HG03064 (cell line): Measurements from ENCODE around the gene FUT7.
A peak's percentile ranks its signal among the peaks of the same experiment; 100 is the strongest.

Experiments
- ATAC-seq: cut with Tn5 transposase; IDR thresholded peaks from one replicate; pipeline ENCODE4 v1.9.1; 2021; ENCODE audit warnings: low read depth; ENCODE audit not compliant: unreplicated experiment

FUT7 gene

GRCh38 chr9:137031904-137032640 lies at the start of gene FUT7:
Gene FUT7, minus strand, starts transcription at chr9:137032088. Its CDS starts 97 bp downstream, at chr9:137031991.
- ATAC-seq = no peak

GRCh38 chr9:137080260-137081122 lies 48.6 kb upstream of the FUT7 start:
- no peak for ATAC-seq

DNA sequence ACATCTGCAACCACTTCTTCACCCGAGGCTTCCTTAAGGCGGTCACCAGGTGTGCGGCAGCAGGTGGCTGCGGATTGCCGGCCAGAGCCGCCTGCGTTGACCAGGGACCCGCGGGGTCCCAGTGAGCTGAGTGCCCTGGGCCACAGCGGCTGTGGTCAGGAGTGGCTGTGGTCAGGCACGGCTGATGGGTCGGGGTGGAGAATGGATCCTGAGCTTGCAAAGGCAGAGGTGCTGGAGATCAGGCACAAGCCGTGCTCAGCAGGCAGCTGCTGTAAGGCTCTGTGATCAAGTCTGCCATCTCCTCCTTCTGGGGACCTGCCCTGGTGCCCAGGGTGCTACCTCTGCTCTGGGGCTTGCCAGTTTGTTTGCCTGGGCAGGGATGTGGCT lies 47.5 kb upstream of the FUT7 start:
- no peak for ATAC-seq

- no peak for ATAC-seq
Measured at GRCh38 chr9:137078701-137079400, 47.0 kb upstream of the FUT7 start.

DNA sequence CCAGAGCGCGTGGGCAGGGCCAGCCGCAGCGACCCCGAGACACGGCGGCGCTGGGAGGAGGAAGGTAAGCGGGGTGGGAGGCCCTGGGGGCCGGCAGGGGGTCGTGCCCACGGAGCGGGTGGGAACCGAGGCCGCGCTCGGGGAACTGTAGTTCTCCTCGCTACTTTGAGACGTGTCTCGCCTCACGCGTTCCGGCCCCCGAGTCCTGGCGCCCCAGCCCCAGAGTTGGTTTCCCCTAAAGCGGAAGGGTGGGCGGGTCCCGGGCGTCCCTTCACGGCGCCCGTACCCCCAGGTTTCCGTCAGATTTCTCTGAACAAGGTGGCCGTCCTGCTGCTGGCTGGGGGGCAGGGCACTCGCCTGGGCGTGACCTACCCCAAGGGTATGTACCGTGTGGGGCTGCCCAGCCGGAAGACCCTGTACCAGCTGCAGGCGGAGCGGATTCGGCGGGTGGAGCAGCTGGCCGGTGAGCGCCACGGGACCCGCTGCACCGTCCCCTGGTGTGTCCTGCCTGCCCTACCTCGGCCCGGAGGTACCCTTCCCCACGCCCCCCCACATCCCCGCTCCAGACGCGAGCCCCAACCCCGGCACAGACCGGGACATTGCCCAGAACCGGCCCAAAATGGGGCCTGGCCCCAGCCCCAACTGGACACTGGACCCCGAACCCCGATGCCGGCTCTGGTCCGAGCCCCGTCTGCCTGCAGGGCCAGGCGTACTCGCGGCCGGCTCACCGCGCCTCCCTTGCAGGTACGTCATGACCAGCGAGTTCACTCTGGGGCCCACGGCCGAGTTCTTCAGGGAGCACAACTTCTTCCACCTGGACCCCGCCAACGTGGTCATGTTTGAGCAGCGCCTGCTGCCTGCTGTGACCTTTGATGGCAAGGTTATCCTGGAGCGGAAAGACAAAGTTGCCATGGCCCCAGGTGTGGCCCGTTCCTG lies 46.1 kb upstream of the FUT7 start:
- ATAC-seq = no peak

DNA sequence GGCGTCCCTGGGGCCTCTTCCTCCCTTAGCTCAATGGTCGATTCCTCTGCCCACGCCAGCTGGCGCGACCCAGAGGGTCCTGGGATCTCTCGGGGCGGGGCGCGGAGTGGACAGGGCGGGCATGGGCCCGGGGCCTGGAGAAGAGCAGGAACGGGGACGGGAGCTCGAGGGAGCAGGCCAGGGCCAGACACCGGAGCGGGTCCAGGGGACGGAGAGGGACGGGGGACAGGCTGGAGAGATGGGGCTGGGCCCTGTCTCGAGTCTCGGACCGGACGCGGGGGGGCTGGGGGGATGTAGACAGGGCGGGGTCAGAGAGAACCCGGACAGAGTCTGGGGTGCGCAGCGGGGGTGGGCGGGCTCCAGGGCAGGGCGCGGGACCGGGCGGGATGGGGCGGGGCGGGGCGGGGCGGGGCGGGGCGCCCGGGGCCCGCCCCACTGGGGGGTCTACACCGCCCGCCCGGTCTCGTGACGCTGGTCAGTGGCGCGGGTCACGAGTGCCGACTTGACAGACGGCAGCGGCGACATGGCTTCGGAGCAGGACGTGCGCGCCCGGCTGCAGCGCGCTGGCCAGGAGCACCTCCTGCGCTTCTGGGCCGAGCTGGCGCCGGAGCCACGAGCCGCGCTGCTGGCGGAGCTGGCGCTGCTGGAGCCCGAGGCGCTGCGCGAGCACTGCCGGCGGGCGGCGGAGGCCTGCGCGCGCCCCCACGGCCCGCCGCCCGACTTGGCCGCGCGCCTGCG lies 45.3 kb upstream of the FUT7 start, which contains the start of gene UAP1L1:
UAP1L1 (plus strand) TSS at position 508 of the 738 bp plus-strand sequence; CDS start at position 524, 16 bp downstream.
- no peak for ATAC-seq

DNA sequence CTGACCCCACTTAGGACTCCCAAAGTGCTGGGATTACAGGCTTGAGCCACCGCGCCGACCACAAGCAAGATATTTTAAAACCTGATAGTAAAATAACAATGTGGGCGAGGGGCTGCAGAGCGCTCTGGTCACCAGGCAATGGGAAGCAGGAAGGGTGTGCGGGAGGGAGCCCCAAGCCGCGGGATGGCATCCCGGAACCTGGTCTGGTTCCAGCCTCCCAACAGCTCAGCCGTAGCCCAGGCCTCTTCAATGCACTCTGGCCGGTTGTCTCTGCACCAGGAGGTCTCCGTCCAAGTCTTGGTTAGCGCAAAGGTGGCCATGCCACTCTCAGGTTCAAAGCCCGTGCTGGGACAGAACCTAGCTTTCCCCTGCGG lies 44.7 kb upstream of the FUT7 start:
- ATAC-seq = no peak

DNA sequence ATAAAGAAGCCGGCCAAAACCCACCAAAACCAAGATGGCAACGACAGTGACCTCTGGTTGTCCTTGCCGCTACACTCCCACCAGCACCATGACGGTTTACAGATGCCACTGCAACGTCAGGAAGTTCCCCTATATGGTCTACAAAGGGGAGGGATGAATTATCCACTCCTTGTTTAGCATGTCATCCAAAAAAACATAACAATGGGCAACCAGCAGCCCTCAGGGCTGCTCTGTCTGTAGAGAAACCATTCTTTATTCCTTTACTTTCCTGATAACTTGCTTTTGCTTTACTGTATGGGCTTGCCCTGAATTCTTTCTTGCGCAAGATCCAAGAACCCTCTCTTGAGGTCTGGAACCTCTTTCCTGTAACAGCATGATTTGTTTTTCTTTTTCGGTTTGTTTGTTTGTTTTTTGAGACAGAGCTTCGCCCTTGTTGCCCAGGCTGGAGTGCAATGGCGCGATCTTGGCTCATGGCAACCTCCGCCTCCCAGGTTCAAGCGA lies 43.4 kb upstream of the FUT7 start:
- ATAC-seq = no peak

DNA sequence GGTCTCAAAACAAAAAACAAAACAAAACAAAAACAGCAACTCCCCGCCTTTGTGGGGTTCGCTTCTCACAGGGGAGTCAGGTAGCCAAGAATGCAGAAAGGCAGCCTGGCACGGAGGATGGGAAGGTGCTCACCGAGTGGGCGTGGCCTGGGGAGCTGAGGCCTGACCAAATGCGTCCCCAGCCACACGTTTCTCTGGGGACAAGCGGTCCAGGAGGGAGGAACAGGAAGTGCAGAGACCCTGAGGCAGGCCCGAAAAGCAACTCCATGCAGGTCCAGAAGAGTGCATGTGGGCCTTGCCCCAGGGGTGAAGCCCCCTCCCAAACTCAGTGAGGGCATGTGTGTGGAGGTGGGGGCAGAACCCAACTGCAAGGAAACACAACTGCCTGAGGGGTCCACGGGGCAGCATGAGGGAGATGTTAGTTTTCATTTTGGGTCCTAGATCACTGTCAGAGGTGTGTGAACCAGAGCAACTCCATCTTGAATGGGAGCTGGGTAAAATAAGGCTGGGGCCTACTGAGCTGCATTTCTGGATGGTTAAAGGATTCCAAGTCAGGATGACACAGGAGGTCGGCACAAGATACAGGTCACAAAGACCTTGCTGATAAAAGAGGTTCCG lies 42.9 kb upstream of the FUT7 start:
- no peak for ATAC-seq

- no peak for ATAC-seq
Measured at GRCh38 chr9:137073992-137074399, 42.1 kb upstream of the FUT7 start.

DNA sequence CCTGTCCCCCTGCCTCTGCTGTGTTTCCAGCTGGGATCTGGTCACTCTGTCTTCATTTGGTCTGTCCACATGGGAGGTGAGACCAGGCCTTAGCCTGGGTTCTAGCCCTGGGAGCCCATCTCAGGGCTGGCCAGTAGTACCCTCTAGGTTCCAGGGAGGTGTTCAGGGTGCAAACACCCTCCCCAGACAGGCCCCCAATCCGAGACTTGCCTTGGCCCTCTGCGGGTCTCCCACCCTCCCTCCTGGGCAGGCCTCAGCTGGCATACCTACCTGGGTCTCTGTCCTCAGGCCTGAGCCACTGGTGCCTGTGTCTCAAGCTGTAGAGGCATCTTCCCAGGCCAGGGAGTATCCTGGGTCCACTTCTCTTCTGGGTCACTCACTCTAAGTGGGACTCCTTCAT lies 39.4 kb upstream of the FUT7 start:
- no peak for ATAC-seq

DNA sequence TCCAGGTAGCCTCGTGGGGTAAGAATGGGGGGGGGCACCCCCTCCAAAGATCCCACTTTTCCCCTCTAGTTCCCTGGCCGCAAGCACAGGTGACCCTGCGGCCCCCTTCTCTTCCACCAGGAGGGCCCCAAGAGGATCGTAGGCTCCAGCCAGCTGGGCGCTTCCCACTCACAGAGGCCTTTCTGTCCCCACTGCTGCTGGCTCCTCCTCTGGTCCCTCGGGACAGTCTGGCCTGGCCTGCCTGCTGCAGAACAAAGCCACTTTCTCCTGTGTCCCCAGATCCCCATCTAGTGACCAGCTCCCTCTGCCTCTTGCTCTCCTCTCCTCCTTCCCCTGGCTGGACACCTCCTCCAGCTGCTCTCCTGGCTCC lies 39.0 kb upstream of the FUT7 start:
- no peak for ATAC-seq

DNA sequence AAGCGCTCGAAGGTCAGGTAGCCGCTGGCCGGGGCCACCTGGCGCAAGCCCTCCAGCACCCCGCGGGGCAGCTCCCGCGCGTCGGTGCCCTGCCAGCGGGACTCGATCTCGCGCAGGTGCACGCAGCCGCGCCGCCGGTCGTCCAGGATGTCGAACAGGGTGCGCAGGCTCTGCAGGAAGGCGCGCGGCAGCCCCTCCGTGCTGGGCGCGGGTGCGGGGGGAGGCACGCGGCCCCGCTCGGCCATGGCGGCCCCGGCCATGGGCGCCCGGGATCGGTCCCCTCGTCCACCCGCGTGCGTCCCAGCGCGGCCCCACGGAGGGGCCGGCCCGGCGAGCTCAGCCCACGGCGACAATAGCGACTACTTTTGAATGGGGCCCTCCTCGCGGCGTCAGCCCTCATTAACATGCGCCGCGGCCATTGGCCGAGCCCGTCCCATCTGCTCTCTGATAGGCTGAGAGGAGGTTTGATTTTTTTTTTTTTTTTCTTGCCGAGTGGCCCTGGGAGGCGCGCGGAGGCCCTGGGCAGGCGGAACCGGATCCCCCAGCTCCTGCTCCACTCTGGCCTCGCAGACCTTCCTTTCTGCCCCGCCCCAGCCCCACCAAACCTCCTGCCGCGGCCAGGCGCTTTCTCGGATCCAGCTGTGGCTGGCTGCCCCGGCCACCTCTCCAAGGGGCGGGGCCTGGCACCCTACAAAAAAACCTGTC lies 38.5 kb upstream of the FUT7 start, which contains the start of gene SAPCD2:
SAPCD2 (minus strand) TSS at position 357 of the 705 bp plus-strand sequence; CDS start at position 260, 97 bp downstream.
- peak; percentile 41 for ATAC-seq

DNA sequence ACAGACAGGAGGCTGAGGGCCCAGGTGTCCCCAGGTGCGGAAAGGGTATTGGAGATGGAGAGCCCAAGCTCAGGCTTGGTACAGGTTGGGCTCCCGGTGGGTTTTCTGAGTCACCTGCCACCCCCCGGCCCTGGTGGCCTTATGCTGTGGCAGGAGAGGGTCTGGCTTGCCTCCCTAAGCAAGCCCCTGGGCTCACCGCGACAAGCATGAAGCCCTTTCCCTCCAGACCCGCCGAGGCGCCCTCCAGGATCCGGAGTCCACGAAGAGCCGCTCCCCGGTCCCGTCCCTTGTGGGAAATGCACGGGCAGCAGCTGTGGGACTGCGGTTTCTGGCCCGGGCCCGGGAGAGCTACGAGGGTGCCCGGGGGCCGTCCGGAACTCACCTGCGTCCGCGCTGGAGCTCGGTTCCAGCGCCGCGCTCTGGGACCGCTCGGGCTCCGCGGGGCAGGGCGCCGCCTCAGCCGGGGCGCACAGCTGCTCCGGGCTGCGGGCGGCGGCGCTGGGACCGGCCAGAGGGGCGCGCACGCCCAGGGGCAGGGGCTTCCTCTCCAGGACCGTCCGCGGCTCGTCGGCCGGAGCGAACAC lies 37.7 kb upstream of the FUT7 start:
- ATAC-seq = peak; percentile 13

- no peak for ATAC-seq
Measured at GRCh38 chr9:137068539-137069507, 36.9 kb upstream of the FUT7 start.

DNA sequence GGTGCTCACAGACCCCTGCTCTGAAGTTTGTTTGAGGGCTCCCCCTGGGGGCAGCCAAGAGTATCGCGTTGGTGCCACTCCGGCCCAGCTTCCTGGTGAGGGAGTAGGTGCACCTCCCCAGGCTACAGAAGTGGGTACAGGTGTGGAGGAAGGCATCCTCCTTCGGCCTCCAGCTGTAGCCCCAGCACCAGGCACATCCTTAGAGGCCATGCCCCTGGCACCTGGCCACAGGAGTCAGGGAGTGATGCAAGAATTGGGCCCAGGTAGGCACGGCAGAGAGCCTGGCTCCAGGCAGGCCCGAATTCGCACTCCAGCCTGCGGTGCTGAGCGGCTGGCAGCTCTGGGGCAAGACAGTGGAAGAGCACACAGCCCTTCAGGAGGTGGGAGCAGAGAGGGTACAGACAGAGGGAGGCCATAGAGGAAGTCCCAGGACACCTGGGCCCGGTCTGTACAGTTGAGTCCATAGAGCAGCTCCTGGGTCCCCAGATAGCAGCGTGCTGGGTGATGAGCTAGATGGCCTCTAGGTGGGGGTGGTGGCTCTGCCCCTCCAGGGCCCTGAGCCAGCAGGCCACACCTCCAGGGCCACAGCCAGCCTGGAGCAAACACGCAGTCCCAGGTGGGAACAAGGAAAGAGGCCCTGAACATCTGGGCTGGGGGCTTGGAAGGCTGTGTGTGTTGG lies 36.1 kb upstream of the FUT7 start:
- no peak for ATAC-seq
